Measurements from ENCODE around the gene ZFYVE16.
"Not testable (repeated sequence)": the region's sequence is repeated elsewhere in the genome, so short reads cannot be mapped to it uniquely, and the experiment has no call there.

Gene ZFYVE16

GRCh38 chr5:80474929-80475328, 67.1 kb downstream of the ZFYVE16 start:
- Histone ChIP-seq H3K27me3 (ENCODE audit: control insufficient read depth, insufficient read depth, low read length) (no peaks in the 10 kb centered on the region), H3K4me1 (ENCODE audit: control insufficient read depth, insufficient read depth, low read length) (no peaks in the 10 kb centered on the region), H3K4me3 (ENCODE audit: low read depth, low read length) (no peak overlapping the region), H3K9me3 (ENCODE audit: control insufficient read depth, insufficient read depth, low read length) (no peaks in the 10 kb centered on the region), H3K9ac (ENCODE audit: low read depth, low read length) (no peak overlapping the region), H3K36me3 (ENCODE audit: control insufficient read depth, insufficient read depth, low read length) (no peaks in the 10 kb centered on the region)

- H3K27me3 ChIP-seq (ENCODE audit: control insufficient read depth, insufficient read depth, low read length): no peaks in the 10 kb centered on the region
- H3K4me1 ChIP-seq (ENCODE audit: control insufficient read depth, insufficient read depth, low read length): no peaks in the 10 kb centered on the region
- H3K4me3 ChIP-seq (ENCODE audit: low read depth, low read length): no peak overlapping the region
- no peaks in the 10 kb centered on the region for H3K9me3 ChIP-seq (ENCODE audit: control insufficient read depth, insufficient read depth, low read length)
- no peaks in the 10 kb centered on the region for H3K36me3 ChIP-seq (ENCODE audit: control insufficient read depth, insufficient read depth, low read length)
- H3K9ac ChIP-seq (ENCODE audit: low read depth, low read length): no peak overlapping the region
Measured at GRCh38 chr5:80479713-80480112, 71.8 kb downstream of the ZFYVE16 start.

- Histone ChIP-seq H3K9me3 (ENCODE audit: control insufficient read depth, insufficient read depth, low read length) (no peaks in the 10 kb centered on the region), H3K36me3 (ENCODE audit: control insufficient read depth, insufficient read depth, low read length) (no peaks in the 10 kb centered on the region), H3K4me1 (ENCODE audit: control insufficient read depth, insufficient read depth, low read length) (no peaks in the 10 kb centered on the region), H3K4me3 (ENCODE audit: low read depth, low read length) (no peak overlapping the region), H3K27me3 (ENCODE audit: control insufficient read depth, insufficient read depth, low read length) (no peaks in the 10 kb centered on the region), H3K9ac (ENCODE audit: low read depth, low read length) (no peak overlapping the region)
Measured at GRCh38 chr5:80480354-80480753, 72.5 kb downstream of the ZFYVE16 start.

GRCh38 chr5:80481019-80481893, 73.4 kb downstream of the ZFYVE16 start:
- Histone ChIP-seq H3K4me3 (ENCODE audit: low read depth, low read length) (no peak overlapping the region), H3K9ac (ENCODE audit: low read depth, low read length) (no peak overlapping the region), H3K4me1 (ENCODE audit: control insufficient read depth, insufficient read depth, low read length) (no peaks in the 10 kb centered on the region), H3K27me3 (ENCODE audit: control insufficient read depth, insufficient read depth, low read length) (peaks cover under 1% of the 10 kb centered on the region), H3K9me3 (ENCODE audit: control insufficient read depth, insufficient read depth, low read length) (no peaks in the 10 kb centered on the region), H3K36me3 (ENCODE audit: control insufficient read depth, insufficient read depth, low read length) (no peaks in the 10 kb centered on the region)

- Histone ChIP-seq H3K4me3 (ENCODE audit: low read depth, low read length) (no peak overlapping the region), H3K9me3 (ENCODE audit: control insufficient read depth, insufficient read depth, low read length) (no peaks in the 10 kb centered on the region), H3K27me3 (ENCODE audit: control insufficient read depth, insufficient read depth, low read length) (peaks cover 9% of the 10 kb centered on the region), H3K9ac (ENCODE audit: low read depth, low read length) (no peak overlapping the region), H3K36me3 (ENCODE audit: control insufficient read depth, insufficient read depth, low read length) (no peaks in the 10 kb centered on the region), H3K4me1 (ENCODE audit: control insufficient read depth, insufficient read depth, low read length) (no peaks in the 10 kb centered on the region)
Measured at GRCh38 chr5:80482578-80482977, 74.7 kb downstream of the ZFYVE16 start.

GRCh38 chr5:80483636-80484232, 75.9 kb downstream of the ZFYVE16 start:
- H3K9ac ChIP-seq (ENCODE audit: low read depth, low read length): no peak overlapping the region
- H3K27me3 ChIP-seq (ENCODE audit: control insufficient read depth, insufficient read depth, low read length): peaks cover 9% of the 10 kb centered on the region
- H3K36me3 ChIP-seq (ENCODE audit: control insufficient read depth, insufficient read depth, low read length): no peaks in the 10 kb centered on the region
- H3K4me1 ChIP-seq (ENCODE audit: control insufficient read depth, insufficient read depth, low read length): no peaks in the 10 kb centered on the region
- H3K9me3 ChIP-seq (ENCODE audit: control insufficient read depth, insufficient read depth, low read length): no peaks in the 10 kb centered on the region
- H3K4me3 ChIP-seq (ENCODE audit: low read depth, low read length): no peak overlapping the region

GRCh38 chr5:80487444-80487828, 79.6 kb downstream of the ZFYVE16 start:
- Histone ChIP-seq H3K9me3 (ENCODE audit: control insufficient read depth, insufficient read depth, low read length) (no peaks in the 10 kb centered on the region), H3K36me3 (ENCODE audit: control insufficient read depth, insufficient read depth, low read length) (no peaks in the 10 kb centered on the region), H3K27me3 (ENCODE audit: control insufficient read depth, insufficient read depth, low read length) (peaks cover 9% of the 10 kb centered on the region), H3K4me1 (ENCODE audit: control insufficient read depth, insufficient read depth, low read length) (no peaks in the 10 kb centered on the region), H3K4me3 (ENCODE audit: low read depth, low read length) (peak overlapping the region; percentile 66), H3K9ac (ENCODE audit: low read depth, low read length) (peak overlapping the region; percentile 62)

GRCh38 chr5:80487829-80488721, 80.2 kb downstream of the ZFYVE16 start, which contains the start of gene FAM151B:
FAM151B (plus strand) TSS chr5:80488100; CDS start chr5:80488124, 24 bp downstream.
- H3K4me1 ChIP-seq (ENCODE audit: control insufficient read depth, insufficient read depth, low read length): no peaks in the 10 kb centered on the region
- H3K9ac ChIP-seq (ENCODE audit: low read depth, low read length): peak within 1 kb of the TSS; percentile 62
- H3K4me3 ChIP-seq (ENCODE audit: low read depth, low read length): peak within 1 kb of the TSS; percentile 66
- peaks cover 9% of the 10 kb centered on the region for H3K27me3 ChIP-seq (ENCODE audit: control insufficient read depth, insufficient read depth, low read length)
- H3K36me3 ChIP-seq (ENCODE audit: control insufficient read depth, insufficient read depth, low read length): no peaks in the 10 kb centered on the region
- H3K9me3 ChIP-seq (ENCODE audit: control insufficient read depth, insufficient read depth, low read length): no peaks in the 10 kb centered on the region

GRCh38 chr5:80491296-80491695, 83.4 kb downstream of the ZFYVE16 start:
- Histone ChIP-seq H3K36me3 (ENCODE audit: control insufficient read depth, insufficient read depth, low read length) (no peaks in the 10 kb centered on the region), H3K27me3 (ENCODE audit: control insufficient read depth, insufficient read depth, low read length) (peaks cover 8% of the 10 kb centered on the region), H3K4me3 (ENCODE audit: low read depth, low read length) (no peak overlapping the region), H3K9me3 (ENCODE audit: control insufficient read depth, insufficient read depth, low read length) (no peaks in the 10 kb centered on the region), H3K9ac (ENCODE audit: low read depth, low read length) (no peak overlapping the region), H3K4me1 (ENCODE audit: control insufficient read depth, insufficient read depth, low read length) (peaks cover 2% of the 10 kb centered on the region)

- Histone ChIP-seq H3K4me3 (ENCODE audit: low read depth, low read length) (no peak overlapping the region), H3K36me3 (ENCODE audit: control insufficient read depth, insufficient read depth, low read length) (no peaks in the 10 kb centered on the region), H3K4me1 (ENCODE audit: control insufficient read depth, insufficient read depth, low read length) (peaks cover 2% of the 10 kb centered on the region), H3K9ac (ENCODE audit: low read depth, low read length) (no peak overlapping the region), H3K27me3 (ENCODE audit: control insufficient read depth, insufficient read depth, low read length) (no peaks in the 10 kb centered on the region), H3K9me3 (ENCODE audit: control insufficient read depth, insufficient read depth, low read length) (no peaks in the 10 kb centered on the region)
Measured at GRCh38 chr5:80492741-80493140, 84.9 kb downstream of the ZFYVE16 start.

- H3K27me3 ChIP-seq (ENCODE audit: control insufficient read depth, insufficient read depth, low read length); H3K4me1 ChIP-seq (ENCODE audit: control insufficient read depth, insufficient read depth, low read length); H3K4me3 ChIP-seq (ENCODE audit: low read depth, low read length); H3K36me3 ChIP-seq (ENCODE audit: control insufficient read depth, insufficient read depth, low read length); H3K9me3 ChIP-seq (ENCODE audit: control insufficient read depth, insufficient read depth, low read length); H3K9ac ChIP-seq (ENCODE audit: low read depth, low read length): not testable (repeated sequence)
Measured at GRCh38 chr5:80493443-80493842, 85.6 kb downstream of the ZFYVE16 start.
